Measurements from ENCODE around the gene SPDL1.

Gene SPDL1

GRCh38 chr5:169634606-169635005, 51.0 kb downstream of the SPDL1 start:
- DNase-seq, result no peak

- no peak for DNase-seq
These were observed 52.4 kb downstream of the SPDL1 start for GRCh38 chr5:169635936-169636335.

GRCh38 chr5:169636477-169637084, 53.0 kb downstream of the SPDL1 start:
- no peak for DNase-seq

- DNase-seq, result peak; percentile 71
These were observed 53.5 kb downstream of the SPDL1 start, which contains the start of gene DOCK2 for GRCh38 chr5:169637085-169637548. TSS of gene DOCK2 (plus strand) at chr5:169637275. CDS start at chr5:169637327, 52 bp downstream.

GRCh38 chr5:169637549-169638121, 54.1 kb downstream of the SPDL1 start:
- DNase-seq, result peak; percentile 74

GRCh38 chr5:169641253-169641652, 57.7 kb downstream of the SPDL1 start:
- no peak for DNase-seq

- no peak for DNase-seq
These were observed 63.3 kb downstream of the SPDL1 start for GRCh38 chr5:169646856-169647255.

GRCh38 chr5:169647566-169647965, 64.0 kb downstream of the SPDL1 start:
- no peak for DNase-seq

GRCh38 chr5:169648725-169649310, 65.2 kb downstream of the SPDL1 start:
- no peak for DNase-seq

GRCh38 chr5:169649486-169649885, 65.9 kb downstream of the SPDL1 start:
- DNase-seq, result peak; percentile 35

- peak; percentile 45 for DNase-seq
These were observed 67.2 kb downstream of the SPDL1 start for GRCh38 chr5:169650701-169651331.

- no peak for DNase-seq
These were observed 68.0 kb downstream of the SPDL1 start for GRCh38 chr5:169651526-169651925.

GRCh38 chr5:169652057-169652456, 68.5 kb downstream of the SPDL1 start:
- DNase-seq, result no peak

GRCh38 chr5:169653091-169653490, 69.5 kb downstream of the SPDL1 start:
- no peak for DNase-seq
